HepG2 (cell line): Measurements from ENCODE around the gene MAN2C1. TPM values are rescaled to one million over a fixed set of nuclear protein-coding genes. Genes with fewer than 3 reads are reported as not detected.

Source experiments
- ATF3 ChIP-seq: sonication (generic); formaldehyde crosslinking; IDR thresholded peaks from 2 replicates; pipeline ENCODE4 v1.4.0; 2020; ENCODE audit warnings: missing genetic modification reagents
- ATF7-NPFF ChIP-seq: sonication (generic); formaldehyde crosslinking; IDR thresholded peaks from 2 replicates; pipeline ENCODE4 v1.8.1; 2023; ENCODE audit warnings: mild to moderate bottlenecking, low read depth, missing genetic modification reagents, moderate library complexity
- HDAC1 ChIP-seq: sonication (generic); formaldehyde crosslinking; IDR thresholded peaks from 2 replicates; pipeline ENCODE4 v1.5.1; 2020; ENCODE audit warnings: mild to moderate bottlenecking, missing genetic modification reagents
- JUND ChIP-seq: sonication (generic); formaldehyde crosslinking; IDR thresholded peaks from 2 replicates; pipeline ENCODE4 v1.8.0; 2022; ENCODE audit warnings: mild to moderate bottlenecking, missing genetic modification reagents
- LBX2 ChIP-seq: sonication (generic); formaldehyde crosslinking; IDR thresholded peaks from 2 replicates; pipeline ENCODE4 v1.5.0; 2020; ENCODE audit warnings: missing genetic modification reagents, mild to moderate bottlenecking, borderline replicate concordance
- NR2C2 ChIP-seq: sonication (generic); formaldehyde crosslinking; IDR thresholded peaks from 2 replicates; pipeline ENCODE4 v1.4.0; 2020; ENCODE audit warnings: missing genetic modification reagents, mild to moderate bottlenecking, moderate library complexity, borderline replicate concordance
- PHF5A ChIP-seq: IDR thresholded peaks from one replicate; pipeline ENCODE4 v1.6.1; 2018; ENCODE audit warnings: low read depth, missing genetic modification reagents; ENCODE audit not compliant: unreplicated experiment
- POLR2G ChIP-seq: fragments of 200-400 bp; formaldehyde crosslinking; IDR thresholded peaks from 2 replicates; pipeline ENCODE4 v1.6.1; 2018; ENCODE audit warnings: mild to moderate bottlenecking, low read depth, low read length, moderate library complexity
- RBM22 ChIP-seq: fragments of 200-400 bp; formaldehyde crosslinking; optimal IDR thresholded peaks from 2 replicates; pipeline ENCODE3; 2017; ENCODE audit warnings: mild to moderate bottlenecking, low read length, moderate library complexity
- SP4 ChIP-seq: sonication (generic); formaldehyde crosslinking; IDR thresholded peaks from 2 replicates; pipeline ENCODE4 v1.8.1; 2023; ENCODE audit warnings: mild to moderate bottlenecking, missing genetic modification reagents
- SRY ChIP-seq: sonication (generic); formaldehyde crosslinking; IDR thresholded peaks from 2 replicates; pipeline ENCODE4 v1.8.0; 2022; ENCODE audit warnings: mild to moderate bottlenecking, missing genetic modification reagents
- SSRP1 ChIP-seq: IDR thresholded peaks from 2 replicates; pipeline ENCODE4 v1.6.1; 2016; ENCODE audit warnings: control low read depth
- ZC3H4 ChIP-seq: sonication (generic); formaldehyde crosslinking; IDR thresholded peaks from 2 replicates; pipeline ENCODE4 v1.4.0; 2020; ENCODE audit warnings: missing genetic modification reagents, borderline replicate concordance
- ZNF280D ChIP-seq: sonication (generic); formaldehyde crosslinking; IDR thresholded peaks from 2 replicates; pipeline ENCODE4 v1.5.1; 2020; ENCODE audit warnings: mild to moderate bottlenecking, missing genetic modification reagents
- ZNF772 ChIP-seq: sonication (generic); formaldehyde crosslinking; IDR thresholded peaks from 2 replicates; pipeline ENCODE4 v1.5.0; 2020; ENCODE audit warnings: mild to moderate bottlenecking, missing genetic modification reagents
- ZSCAN21 ChIP-seq: sonication (generic); formaldehyde crosslinking; IDR thresholded peaks from 2 replicates; pipeline ENCODE4 v1.8.0; 2022; ENCODE audit warnings: mild to moderate bottlenecking, missing genetic modification reagents, moderate library complexity, borderline replicate concordance
- polyA plus RNA-seq, 8 experiments: library from polyadenylated mRNA; depleted of rRNA in 3 of 8; stranded (reverse) in 7 of 8; unstranded in 1 of 8; fragments of >200 nt; fragmentation: Illumina TruSeq in 4 of 8; extraction: Trizol in 4 of 8; gene quantifications; 2 replicates each; pipeline versions ENCODE4 v1.2.1 to v1.2.3, GENCODE V29; 2011 to 2016; ENCODE audit warnings: low read depth in 4 of 8, missing spikeins in 1 of 8, mixed read lengths in 1 of 8; ENCODE audit not compliant: insufficient read depth in 1 of 8
- total RNA-seq, 5 experiments: library from RNA; depleted of rRNA; stranded (reverse); fragments of >200 nt; fragmentation: Illumina TruSeq; extraction: Trizol; gene quantifications; 2 replicates each; pipeline ENCODE4 v1.2.3, GENCODE V29; 2016; ENCODE audit warnings: low read depth in 1 of 5
- TF ChIP-seq, protein P1 (sequence below): sonication (generic); formaldehyde crosslinking; IDR thresholded peaks from 2 replicates; pipeline ENCODE4 v1.4.0; 2020; ENCODE audit warnings: mild to moderate bottlenecking, missing genetic modification reagents
- TF ChIP-seq, protein P2 (sequence below): sonication (generic); formaldehyde crosslinking; IDR thresholded peaks from 2 replicates; pipeline ENCODE4 v1.5.1; 2020; ENCODE audit warnings: missing genetic modification reagents, mild to moderate bottlenecking, borderline replicate concordance

Gene MAN2C1
- total and polyA plus RNA-seq, 2 of the 13 experiments (the other 11 are each of a cell fraction or from before 2014, with no cell fraction given) = 62.6 to 71.0 TPM

DNA sequence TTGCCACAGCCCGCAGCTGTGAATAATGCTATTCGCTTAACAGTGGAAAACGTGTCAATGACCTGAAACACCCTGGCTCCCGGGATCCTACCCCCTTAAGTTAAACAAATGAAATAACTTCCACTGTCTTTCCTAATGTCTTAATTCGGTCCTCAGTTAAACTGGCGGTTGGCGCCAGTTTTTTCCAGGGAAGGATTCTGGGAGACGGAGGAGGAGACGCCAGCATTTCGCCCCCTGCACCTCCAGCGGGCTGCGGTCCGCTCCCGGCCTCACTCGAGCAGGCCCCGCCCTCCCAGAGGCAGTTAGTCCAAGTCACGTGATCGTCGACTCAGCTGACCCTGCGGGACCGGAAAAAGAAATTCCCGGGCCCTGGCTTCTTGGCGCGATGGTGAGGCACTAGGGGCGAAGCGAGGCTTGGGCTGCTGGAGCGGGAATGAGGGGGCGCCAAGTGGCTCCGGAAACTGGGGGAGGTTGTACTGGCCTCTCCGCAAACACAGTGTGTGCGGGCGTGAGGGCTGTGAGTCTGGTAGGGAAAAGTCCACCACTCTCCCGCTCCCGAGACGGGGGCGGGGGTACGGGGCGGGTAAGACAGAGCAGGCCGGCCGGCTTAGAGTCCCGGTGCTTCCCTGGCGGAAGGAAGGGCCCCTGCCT is 32.6 kb downstream of the MAN2C1 start, which contains the start of gene COMMD4 (continued):
- TF ChIP-seq SSRP1 (CRISPR knock-in tag) (no peak), SP4 (CRISPR knock-in tag) (0 out of 2 replicates have a peak, but pooled peaks have one; percentile 66), RBM22 (no peak), ZSCAN21 (CRISPR knock-in tag) (peak; percentile 89; the same call in 1 of the 2 replicates), POLR2G (peak; percentile 85), ATF3 (no peak; the same call in 1 of the 2 replicates), ZC3H4 (peak; percentile 39; the same call in 1 of the 2 replicates), JUND (CRISPR knock-in tag) (no peak), ZNF772 (CRISPR knock-in tag) (peak; percentile 54; the same call in 1 of the 2 replicates), LBX2 (CRISPR knock-in tag) (0 out of 2 replicates have a peak, but pooled peaks have one; percentile 31), NR2C2 (CRISPR knock-in tag) (peak; percentile 60), SRY (peak; percentile 75), ZNF280D (CRISPR knock-in tag) (no peak), ATF7-NPFF (CRISPR knock-in tag) (0 out of 2 replicates have a peak, but pooled peaks have one; percentile 75), HDAC1 (CRISPR knock-in tag) (peak; percentile 99), PHF5A (CRISPR knock-in tag) (peak; percentile 57)
- TF ChIP-seq, protein P1, sequence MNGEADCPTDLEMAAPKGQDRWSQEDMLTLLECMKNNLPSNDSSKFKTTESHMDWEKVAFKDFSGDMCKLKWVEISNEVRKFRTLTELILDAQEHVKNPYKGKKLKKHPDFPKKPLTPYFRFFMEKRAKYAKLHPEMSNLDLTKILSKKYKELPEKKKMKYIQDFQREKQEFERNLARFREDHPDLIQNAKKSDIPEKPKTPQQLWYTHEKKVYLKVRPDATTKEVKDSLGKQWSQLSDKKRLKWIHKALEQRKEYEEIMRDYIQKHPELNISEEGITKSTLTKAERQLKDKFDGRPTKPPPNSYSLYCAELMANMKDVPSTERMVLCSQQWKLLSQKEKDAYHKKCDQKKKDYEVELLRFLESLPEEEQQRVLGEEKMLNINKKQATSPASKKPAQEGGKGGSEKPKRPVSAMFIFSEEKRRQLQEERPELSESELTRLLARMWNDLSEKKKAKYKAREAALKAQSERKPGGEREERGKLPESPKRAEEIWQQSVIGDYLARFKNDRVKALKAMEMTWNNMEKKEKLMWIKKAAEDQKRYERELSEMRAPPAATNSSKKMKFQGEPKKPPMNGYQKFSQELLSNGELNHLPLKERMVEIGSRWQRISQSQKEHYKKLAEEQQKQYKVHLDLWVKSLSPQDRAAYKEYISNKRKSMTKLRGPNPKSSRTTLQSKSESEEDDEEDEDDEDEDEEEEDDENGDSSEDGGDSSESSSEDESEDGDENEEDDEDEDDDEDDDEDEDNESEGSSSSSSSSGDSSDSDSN = peak; percentile 69
- TF ChIP-seq, protein P2, sequence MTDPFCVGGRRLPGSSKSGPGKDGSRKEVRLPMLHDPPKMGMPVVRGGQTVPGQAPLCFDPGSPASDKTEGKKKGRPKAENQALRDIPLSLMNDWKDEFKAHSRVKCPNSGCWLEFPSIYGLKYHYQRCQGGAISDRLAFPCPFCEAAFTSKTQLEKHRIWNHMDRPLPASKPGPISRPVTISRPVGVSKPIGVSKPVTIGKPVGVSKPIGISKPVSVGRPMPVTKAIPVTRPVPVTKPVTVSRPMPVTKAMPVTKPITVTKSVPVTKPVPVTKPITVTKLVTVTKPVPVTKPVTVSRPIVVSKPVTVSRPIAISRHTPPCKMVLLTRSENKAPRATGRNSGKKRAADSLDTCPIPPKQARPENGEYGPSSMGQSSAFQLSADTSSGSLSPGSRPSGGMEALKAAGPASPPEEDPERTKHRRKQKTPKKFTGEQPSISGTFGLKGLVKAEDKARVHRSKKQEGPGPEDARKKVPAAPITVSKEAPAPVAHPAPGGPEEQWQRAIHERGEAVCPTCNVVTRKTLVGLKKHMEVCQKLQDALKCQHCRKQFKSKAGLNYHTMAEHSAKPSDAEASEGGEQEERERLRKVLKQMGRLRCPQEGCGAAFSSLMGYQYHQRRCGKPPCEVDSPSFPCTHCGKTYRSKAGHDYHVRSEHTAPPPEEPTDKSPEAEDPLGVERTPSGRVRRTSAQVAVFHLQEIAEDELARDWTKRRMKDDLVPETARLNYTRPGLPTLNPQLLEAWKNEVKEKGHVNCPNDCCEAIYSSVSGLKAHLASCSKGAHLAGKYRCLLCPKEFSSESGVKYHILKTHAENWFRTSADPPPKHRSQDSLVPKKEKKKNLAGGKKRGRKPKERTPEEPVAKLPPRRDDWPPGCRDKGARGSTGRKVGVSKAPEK (CRISPR knock-in tag) = no peak
